Esophagus squamous epithelium (tissue), 5 donors: ENCODE results near the gene SMAGP. TPM values are rescaled to one million over a fixed set of nuclear protein-coding genes. Genes with fewer than 3 reads are reported as not detected.

ENCODE experiments used
- DNase-seq: peaks from one replicate; lab custom pipeline; 2025; lab: John Stamatoyannopoulos, UW
- H3K27ac ChIP-seq, 4 donors: fragments of 200-600 bp; sonication (generic); one replicate each; pipeline ENCODE4 v1.5.1; 2016 to 2019; ENCODE audit warnings: mild to moderate bottlenecking in 1 of 4
- H3K27me3 ChIP-seq, 4 donors: fragments of 200-600 bp; sonication (generic); 1 replicate in 3 of 4; 2 replicates in 1 of 4; pipeline versions ENCODE4 v1.5.1 to v1.6.0; 2017 to 2021; ENCODE audit warnings: antibody characterized with exemption in 1 of 4
- H3K36me3 ChIP-seq, 3 donors: fragments of 200-600 bp; sonication (generic); one replicate each; pipeline ENCODE4 v1.5.1; 2016 to 2019
- H3K4me1 ChIP-seq, 3 donors: fragments of 200-600 bp; sonication (generic); one replicate each; pipeline ENCODE4 v1.5.1; 2017 to 2019
- H3K4me3 ChIP-seq, 4 donors: fragments of 200-600 bp; sonication (generic); 1 replicate in 3 of 4; 2 replicates in 1 of 4; pipeline ENCODE4 v1.5.1; 2016 to 2019; ENCODE audit warnings: mild to moderate bottlenecking in 2 of 4, moderate library complexity in 1 of 4
- H3K9me3 ChIP-seq, 3 donors: fragments of 200-600 bp; sonication (generic); one replicate each; pipeline ENCODE4 v1.5.1; 2016 to 2019
- CTCF ChIP-seq, 6 experiments: fragments of 450-650 bp in 4 of 6; fragments of 200-600 bp in 2 of 6; sonication (generic) in 2 of 6; IDR thresholded peaks; one replicate each; pipeline ENCODE4 v1.5.1; 2016 to 2019; ENCODE audit warnings: antibody characterized with exemption in 6 of 6, mild to moderate bottlenecking in 4 of 6, moderate library complexity in 4 of 6
- POLR2A ChIP-seq, 4 donors: fragments of 450-650 bp; IDR thresholded peaks; one replicate each; pipeline ENCODE4 v1.6.1; 2017; ENCODE audit warnings: antibody characterized with exemption in 4 of 4, mild to moderate bottlenecking in 4 of 4, moderate library complexity in 3 of 4
- WGBS, 2 donors: methylation state at CpG; one replicate each; pipeline ENCODE4 v1.1.5; 2018; 5-methylcytosine and 5-hydroxymethylcytosine counted together
- intact Hi-C: fragments of 100-400 bp; cut with DNase I; formaldehyde crosslinking; loops from one replicate; pipeline ENCODE4 v1.15.0; 2022
- total RNA-seq, 4 donors: library from RNA; depleted of rRNA; stranded (reverse); fragments of >200 nt; gene quantifications; one replicate each; pipeline ENCODE4 v1.1.0, GENCODE V29; 2016
- donor health status: DM: yes; HTN: yes; CAD: no.

Gene SMAGP
- total RNA-seq, 4 donors from 2014 or later = 97.8 to 169 (median 124) TPM

DNA sequence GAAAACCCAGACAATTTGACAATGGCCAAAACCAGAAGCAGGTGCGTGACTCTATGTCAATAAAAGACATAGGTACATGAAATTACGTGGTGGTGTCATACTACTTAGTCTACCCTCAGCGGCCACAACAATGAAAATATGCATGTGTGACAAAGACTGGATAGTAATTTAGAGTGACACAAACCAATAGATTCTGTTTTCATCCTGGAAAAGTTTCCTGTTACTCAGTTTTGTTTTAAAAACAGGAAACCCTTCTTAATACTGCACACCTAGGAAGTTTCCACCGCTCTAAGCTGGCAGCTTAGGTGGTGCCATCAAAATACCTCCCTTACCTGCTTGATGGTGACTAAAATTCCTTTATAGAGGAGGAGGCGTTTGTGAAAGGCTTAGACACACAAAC lies 67.5 kb downstream of the SMAGP start:
- WGBS, 2 donors = 84 to 85% methylated on average over 4 to 5 of the region's 5 CpGs

DNA sequence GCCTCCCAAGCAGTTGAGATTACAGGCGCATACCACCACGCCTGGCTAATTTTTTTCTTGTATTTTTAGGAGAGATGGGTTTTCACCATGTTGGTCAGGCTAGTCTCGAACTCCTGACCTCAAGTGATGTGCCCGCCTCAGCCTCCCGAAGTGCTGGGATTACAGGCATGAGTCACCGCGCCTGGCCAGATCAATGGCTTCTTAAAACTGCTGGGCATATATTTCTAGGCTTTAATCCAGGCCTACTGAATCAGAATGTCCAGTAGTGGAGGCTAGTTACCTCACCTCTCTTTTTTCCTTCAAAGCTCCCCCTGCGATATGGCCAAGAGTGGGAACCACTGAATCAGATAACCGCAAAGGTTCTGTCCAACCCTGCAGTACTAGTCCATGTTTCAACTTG lies 69.4 kb downstream of the SMAGP start:
- no peaks in the 10 kb centered on the region for H3K4me1 ChIP-seq
- no peaks in the 10 kb centered on the region for H3K9me3 ChIP-seq
- intact Hi-C loops = no loop called here
- peaks cover 0 to 21% (median 0%) of the 10 kb centered on the region in 3 donors for H3K36me3 ChIP-seq
- 83 to 94% methylated on average over 9 of the region's 9 CpGs for WGBS, 2 donors
- no peak overlapping the region for H3K4me3 ChIP-seq
- H3K27me3 ChIP-seq = no peaks in the 10 kb centered on the region
- TF ChIP-seq CTCF (IDR thresholded peaks at IDR 0.05) = no peak
- TF ChIP-seq POLR2A (IDR thresholded peaks at IDR 0.05) = no peak
- H3K27ac ChIP-seq = no peak overlapping the region
- no peak for DNase-seq

More for the DNA sequence above, 67.5 kb downstream of the SMAGP start:
- H3K27ac ChIP-seq = no peak overlapping the region
- H3K27me3 ChIP-seq = no peaks in the 10 kb centered on the region
- intact Hi-C loops = no loop called here
- DNase-seq = no peak
- no peaks in the 10 kb centered on the region for H3K4me1 ChIP-seq
- no peaks in the 10 kb centered on the region for H3K9me3 ChIP-seq
- TF ChIP-seq POLR2A (IDR thresholded peaks at IDR 0.05) = no peak
- TF ChIP-seq CTCF (IDR thresholded peaks at IDR 0.05) = no peak
- peaks cover 0 to 15% (median 0%) of the 10 kb centered on the region in 3 donors for H3K36me3 ChIP-seq
- no peak overlapping the region for H3K4me3 ChIP-seq

DNA sequence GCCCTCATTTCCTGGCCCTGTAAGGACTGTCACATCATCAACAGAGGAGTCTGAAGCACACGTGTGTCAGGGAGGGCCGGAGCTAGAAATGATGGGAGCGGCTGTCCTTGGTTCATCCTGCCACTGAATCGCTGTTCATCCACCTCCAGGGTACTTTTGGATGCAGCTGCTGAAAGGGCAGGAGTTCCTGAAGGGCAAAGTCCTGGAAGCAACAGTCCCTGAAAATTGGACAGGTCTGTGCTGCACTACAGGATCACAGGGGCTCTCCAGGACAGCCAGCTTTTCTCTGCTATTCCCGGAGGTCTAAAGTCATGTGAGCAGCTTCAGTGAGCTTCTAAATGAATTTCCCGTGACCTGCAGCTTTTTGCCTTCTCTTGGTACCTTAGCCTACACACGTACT lies 70.1 kb downstream of the SMAGP start:
- no peaks in the 10 kb centered on the region for H3K9me3 ChIP-seq
- no peaks in the 10 kb centered on the region for H3K27me3 ChIP-seq
- WGBS, 2 donors = 87 to 93% methylated on average over 3 to 7 of the region's 7 CpGs
- TF ChIP-seq CTCF (IDR thresholded peaks at IDR 0.05) = no peak
- no peak for TF ChIP-seq POLR2A (IDR thresholded peaks at IDR 0.05)
- intact Hi-C loops = no loop called here
- no peak overlapping the region for H3K4me3 ChIP-seq
- H3K36me3 ChIP-seq = peaks cover 0 to 21% (median 0%) of the 10 kb centered on the region in 3 donors
- no peak overlapping the region for H3K27ac ChIP-seq
- DNase-seq = no peak
- no peaks in the 10 kb centered on the region for H3K4me1 ChIP-seq

DNA sequence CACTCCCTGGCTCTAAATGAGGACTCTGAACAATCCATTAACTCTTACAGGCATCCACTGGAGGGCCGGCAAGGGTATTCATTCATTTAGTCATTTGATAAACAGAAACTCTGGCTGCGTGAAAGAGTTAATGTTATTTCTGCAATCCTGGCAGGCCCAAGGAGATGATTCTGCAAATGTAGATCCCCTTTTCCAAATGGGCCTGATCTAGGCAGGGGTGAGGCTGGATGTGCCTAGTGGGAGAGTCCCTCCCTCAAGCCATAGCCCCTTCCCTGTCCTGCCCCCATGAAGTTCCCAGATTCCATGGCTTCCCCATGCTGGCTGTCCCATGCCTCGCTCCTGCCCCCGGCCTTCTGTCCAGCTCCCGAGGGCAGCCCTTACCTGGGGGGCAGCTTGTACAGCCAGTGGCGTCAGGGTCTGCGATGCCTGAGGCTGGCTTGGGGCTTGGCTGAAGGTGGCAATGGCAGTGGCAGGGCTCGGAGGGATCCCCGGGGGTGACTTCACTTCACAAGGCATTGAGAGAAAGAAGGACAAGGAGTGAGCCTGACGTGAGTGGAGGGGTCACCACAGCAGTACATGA lies 70.8 kb downstream of the SMAGP start:
- H3K36me3 ChIP-seq = peaks cover 0 to 21% (median 0%) of the 10 kb centered on the region in 3 donors
- DNase-seq = no peak
- no peaks in the 10 kb centered on the region for H3K9me3 ChIP-seq
- TF ChIP-seq POLR2A (IDR thresholded peaks at IDR 0.05) = no peak
- no peak for TF ChIP-seq CTCF (IDR thresholded peaks at IDR 0.05)
- intact Hi-C loops = no loop called here
- H3K27me3 ChIP-seq = no peaks in the 10 kb centered on the region
- H3K27ac ChIP-seq = no peak overlapping the region
- 75 to 85% methylated on average over 2 to 4 of the region's 10 CpGs for WGBS, 2 donors
- no peak overlapping the region for H3K4me3 ChIP-seq
- H3K4me1 ChIP-seq = no peaks in the 10 kb centered on the region

GRCh38 chr12:51198568-51199365 lies 71.4 kb downstream of the SMAGP start:
- Histone ChIP-seq H3K4me1 (no peaks in the 10 kb centered on the region), H3K27ac (no peak overlapping the region), H3K27me3 (no peaks in the 10 kb centered on the region), H3K4me3 (no peak overlapping the region), H3K9me3 (no peaks in the 10 kb centered on the region), H3K36me3 (peaks cover 0 to 21% (median 0%) of the 10 kb centered on the region in 3 donors)
- intact Hi-C loops = no loop called here
- no peak for DNase-seq
- 85 to 94% methylated on average over 7 to 11 of the region's 16 CpGs for WGBS, 2 donors
- TF ChIP-seq CTCF (IDR thresholded peaks at IDR 0.05) (no peak), POLR2A (IDR thresholded peaks at IDR 0.05) (no peak)
